ENCODE measurements around the gene AP1S2. TPM values are rescaled to one million over a fixed set of nuclear protein-coding genes. Genes with fewer than 3 reads are reported as not detected.

AP1S2 gene
- total RNA-seq, 2 donors from 2014 or later = 27.0 to 33.3 TPM

Other genes starting within 250 kb of the AP1S2 start
- under 1 TPM; 0.22 to 0.29 TPM for gene CLTRN, start 190.0 kb downstream of the AP1S2 start, total RNA-seq
- 10 to 100 TPM; 59.2 to 82.2 TPM for gene CA5B, start 116.5 kb downstream of the AP1S2 start, total RNA-seq
- gene ZRSR2, start 64.3 kb downstream of the AP1S2 start, total RNA-seq = 10 to 100 TPM; 18.5 to 19.6 TPM